Measurements from ENCODE around the gene FCHSD2. TPM values are rescaled to one million over a fixed set of nuclear protein-coding genes. Genes with fewer than 3 reads are reported as not detected.
A peak's percentile ranks its signal among the peaks of the same experiment; 100 is the strongest.

The FCHSD2 gene
- total RNA-seq, 3 donors from 2014 or later (not counting 1 experiment from before 2014, with no cell fraction given), result 39.4 to 59.1 (median 42.1) TPM

GRCh38 chr11:73178681-73179080, 36.6 kb upstream of the FCHSD2 start:
- H3K9me3 ChIP-seq (ENCODE audit: control insufficient read depth, insufficient read depth, low read length), result no peaks in the 10 kb centered on the region
- H3K4me3 Mint-ChIP-seq, result no peak overlapping the region
- WGBS (ENCODE audit: insufficient coverage), result 89% methylated on average over 4 of the region's 4 CpGs
- H3K4me3 ChIP-seq (ENCODE audit: low read length), result no peak overlapping the region
- H3K4me1 ChIP-seq (ENCODE audit: control insufficient read depth, insufficient read depth, low read length), result peaks cover 10% of the 10 kb centered on the region
- H3K9me3 Mint-ChIP-seq, result no peaks in the 10 kb centered on the region
- no peak for DNase-seq
- no peaks in the 10 kb centered on the region for H3K36me3 ChIP-seq (ENCODE audit: control insufficient read depth, insufficient read depth, low read length)
- no peaks in the 10 kb centered on the region for H3K27me3 ChIP-seq (ENCODE audit: control insufficient read depth, insufficient read depth, low read length)
- no peak overlapping the region for H3K27ac ChIP-seq (ENCODE audit: low read length)
- no peaks in the 10 kb centered on the region for H3K36me3 Mint-ChIP-seq
- TF ChIP-seq CTCF (IDR thresholded peaks at IDR 0.05), result no peak
- peaks cover 5 to 13% of the 10 kb centered on the region in 2 donors for H3K4me1 Mint-ChIP-seq
- ATAC-seq, result no peak
- H3K27me3 Mint-ChIP-seq (ENCODE audit: low read depth in 2 of 2), result peaks cover 7 to 8% of the 10 kb centered on the region in 2 donors
- H3K27ac Mint-ChIP-seq, result no peak overlapping the region
- intact Hi-C loops (cut with micrococcal nuclease), result loop anchor here (1.0 to 5.0 kb wide), 5 partner anchors 254 to 591 kb away; no protein-coding TSS in a partner anchor

- WGBS (ENCODE audit: insufficient coverage), result 45% methylated on average over 15 of the region's 15 CpGs
- peaks cover 10% of the 10 kb centered on the region for H3K4me1 ChIP-seq (ENCODE audit: control insufficient read depth, insufficient read depth, low read length)
- H3K36me3 Mint-ChIP-seq, result no peaks in the 10 kb centered on the region
- ATAC-seq (peak; percentile 90 to 99 (median 99)), DNase-seq (peak; percentile 66 to 89)
- no peaks in the 10 kb centered on the region for H3K36me3 ChIP-seq (ENCODE audit: control insufficient read depth, insufficient read depth, low read length)
- TF ChIP-seq CTCF (IDR thresholded peaks at IDR 0.05), result peak; percentile 78
- no peaks in the 10 kb centered on the region for H3K9me3 ChIP-seq (ENCODE audit: control insufficient read depth, insufficient read depth, low read length)
- H3K4me3 ChIP-seq (ENCODE audit: low read length), result no peak overlapping the region
- H3K27ac Mint-ChIP-seq, result no peak overlapping the region
- peaks cover 5 to 13% of the 10 kb centered on the region in 2 donors for H3K4me1 Mint-ChIP-seq
- intact Hi-C loops (cut with micrococcal nuclease), result loop anchor here (1.0 to 5.0 kb wide), 5 partner anchors 254 to 591 kb away; no protein-coding TSS in a partner anchor
- H3K9me3 Mint-ChIP-seq, result no peaks in the 10 kb centered on the region
- H3K27me3 ChIP-seq (ENCODE audit: control insufficient read depth, insufficient read depth, low read length), result no peaks in the 10 kb centered on the region
- no peak overlapping the region for H3K27ac ChIP-seq (ENCODE audit: low read length)
- no peak overlapping the region for H3K4me3 Mint-ChIP-seq
- peaks cover 3 to 4% of the 10 kb centered on the region in 2 donors for H3K27me3 Mint-ChIP-seq (ENCODE audit: low read depth in 2 of 2)
Observed at GRCh38 chr11:73177778-73178539, 35.8 kb upstream of the FCHSD2 start.

- no peak overlapping the region for H3K4me3 Mint-ChIP-seq
- H3K27ac ChIP-seq (ENCODE audit: low read length), result no peak overlapping the region
- H3K4me3 ChIP-seq (ENCODE audit: low read length), result no peak overlapping the region
- peaks cover 0 to 4% of the 10 kb centered on the region in 2 donors for H3K27me3 Mint-ChIP-seq (ENCODE audit: low read depth in 2 of 2)
- DNase-seq (no peak), ATAC-seq (no peak)
- intact Hi-C loops (cut with micrococcal nuclease), result loop anchor here (5.0 kb wide), 2 partner anchors 495 to 590 kb away; no protein-coding TSS in a partner anchor
- H3K9me3 ChIP-seq (ENCODE audit: control insufficient read depth, insufficient read depth, low read length), result no peaks in the 10 kb centered on the region
- no peaks in the 10 kb centered on the region for H3K9me3 Mint-ChIP-seq
- no peak for TF ChIP-seq CTCF (IDR thresholded peaks at IDR 0.05)
- H3K4me1 Mint-ChIP-seq, result peaks cover 5 to 13% of the 10 kb centered on the region in 2 donors
- H3K27me3 ChIP-seq (ENCODE audit: control insufficient read depth, insufficient read depth, low read length), result no peaks in the 10 kb centered on the region
- WGBS (ENCODE audit: insufficient coverage), result 88% methylated on average over 3 of the region's 3 CpGs
- H3K36me3 ChIP-seq (ENCODE audit: control insufficient read depth, insufficient read depth, low read length), result no peaks in the 10 kb centered on the region
- peaks cover 10% of the 10 kb centered on the region for H3K4me1 ChIP-seq (ENCODE audit: control insufficient read depth, insufficient read depth, low read length)
- H3K27ac Mint-ChIP-seq, result no peak overlapping the region
- H3K36me3 Mint-ChIP-seq, result no peaks in the 10 kb centered on the region
Observed at GRCh38 chr11:73177380-73177777, 35.3 kb upstream of the FCHSD2 start.
